Ishikawa (cell line): ENCODE data around the gene CDC42EP3.

Experiments used
- YY1 ChIP-seq: IDR thresholded peaks from 2 replicates; pipeline ENCODE4 v1.6.1; 2012; ENCODE audit warnings: low read depth
- TF ChIP-seq, protein P1 (sequence below): IDR thresholded peaks from 2 replicates; pipeline ENCODE4 v1.6.1; 2012; ENCODE audit warnings: low read depth, mild to moderate bottlenecking

DNA sequence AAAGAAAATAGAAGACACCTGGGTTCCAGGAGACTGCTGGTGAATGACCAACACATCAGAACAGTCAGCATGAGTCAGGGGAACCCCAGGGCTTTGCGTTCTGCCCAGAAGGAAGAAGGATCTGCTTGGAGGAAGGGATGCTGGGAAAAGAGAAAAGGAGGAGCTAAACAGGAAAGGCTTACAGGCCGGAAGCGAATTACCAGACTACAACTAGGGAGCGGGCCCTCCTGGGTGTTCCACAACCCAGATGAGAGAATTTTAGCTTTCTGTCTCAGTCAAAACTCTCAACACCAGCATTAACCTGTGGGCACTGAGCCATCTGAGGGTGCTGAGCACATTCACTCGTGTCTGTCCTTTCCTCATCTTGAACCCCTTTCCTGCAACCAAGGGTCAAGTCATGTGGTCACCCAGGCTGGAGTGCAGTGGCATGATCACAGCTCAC is 19.2 kb downstream of the CDC42EP3 start:
- TF ChIP-seq, protein P1, sequence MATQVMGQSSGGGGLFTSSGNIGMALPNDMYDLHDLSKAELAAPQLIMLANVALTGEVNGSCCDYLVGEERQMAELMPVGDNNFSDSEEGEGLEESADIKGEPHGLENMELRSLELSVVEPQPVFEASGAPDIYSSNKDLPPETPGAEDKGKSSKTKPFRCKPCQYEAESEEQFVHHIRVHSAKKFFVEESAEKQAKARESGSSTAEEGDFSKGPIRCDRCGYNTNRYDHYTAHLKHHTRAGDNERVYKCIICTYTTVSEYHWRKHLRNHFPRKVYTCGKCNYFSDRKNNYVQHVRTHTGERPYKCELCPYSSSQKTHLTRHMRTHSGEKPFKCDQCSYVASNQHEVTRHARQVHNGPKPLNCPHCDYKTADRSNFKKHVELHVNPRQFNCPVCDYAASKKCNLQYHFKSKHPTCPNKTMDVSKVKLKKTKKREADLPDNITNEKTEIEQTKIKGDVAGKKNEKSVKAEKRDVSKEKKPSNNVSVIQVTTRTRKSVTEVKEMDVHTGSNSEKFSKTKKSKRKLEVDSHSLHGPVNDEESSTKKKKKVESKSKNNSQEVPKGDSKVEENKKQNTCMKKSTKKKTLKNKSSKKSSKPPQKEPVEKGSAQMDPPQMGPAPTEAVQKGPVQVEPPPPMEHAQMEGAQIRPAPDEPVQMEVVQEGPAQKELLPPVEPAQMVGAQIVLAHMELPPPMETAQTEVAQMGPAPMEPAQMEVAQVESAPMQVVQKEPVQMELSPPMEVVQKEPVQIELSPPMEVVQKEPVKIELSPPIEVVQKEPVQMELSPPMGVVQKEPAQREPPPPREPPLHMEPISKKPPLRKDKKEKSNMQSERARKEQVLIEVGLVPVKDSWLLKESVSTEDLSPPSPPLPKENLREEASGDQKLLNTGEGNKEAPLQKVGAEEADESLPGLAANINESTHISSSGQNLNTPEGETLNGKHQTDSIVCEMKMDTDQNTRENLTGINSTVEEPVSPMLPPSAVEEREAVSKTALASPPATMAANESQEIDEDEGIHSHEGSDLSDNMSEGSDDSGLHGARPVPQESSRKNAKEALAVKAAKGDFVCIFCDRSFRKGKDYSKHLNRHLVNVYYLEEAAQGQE, result no peak
- no peak for TF ChIP-seq YY1
